GM21447 (cell line): Measurements from ENCODE around the gene SLC6A7.

ENCODE experiments used
- ATAC-seq: cut with Tn5 transposase; IDR thresholded peaks from one replicate; pipeline ENCODE4 v1.9.1; 2021; ENCODE audit not compliant: unreplicated experiment

The SLC6A7 gene

DNA sequence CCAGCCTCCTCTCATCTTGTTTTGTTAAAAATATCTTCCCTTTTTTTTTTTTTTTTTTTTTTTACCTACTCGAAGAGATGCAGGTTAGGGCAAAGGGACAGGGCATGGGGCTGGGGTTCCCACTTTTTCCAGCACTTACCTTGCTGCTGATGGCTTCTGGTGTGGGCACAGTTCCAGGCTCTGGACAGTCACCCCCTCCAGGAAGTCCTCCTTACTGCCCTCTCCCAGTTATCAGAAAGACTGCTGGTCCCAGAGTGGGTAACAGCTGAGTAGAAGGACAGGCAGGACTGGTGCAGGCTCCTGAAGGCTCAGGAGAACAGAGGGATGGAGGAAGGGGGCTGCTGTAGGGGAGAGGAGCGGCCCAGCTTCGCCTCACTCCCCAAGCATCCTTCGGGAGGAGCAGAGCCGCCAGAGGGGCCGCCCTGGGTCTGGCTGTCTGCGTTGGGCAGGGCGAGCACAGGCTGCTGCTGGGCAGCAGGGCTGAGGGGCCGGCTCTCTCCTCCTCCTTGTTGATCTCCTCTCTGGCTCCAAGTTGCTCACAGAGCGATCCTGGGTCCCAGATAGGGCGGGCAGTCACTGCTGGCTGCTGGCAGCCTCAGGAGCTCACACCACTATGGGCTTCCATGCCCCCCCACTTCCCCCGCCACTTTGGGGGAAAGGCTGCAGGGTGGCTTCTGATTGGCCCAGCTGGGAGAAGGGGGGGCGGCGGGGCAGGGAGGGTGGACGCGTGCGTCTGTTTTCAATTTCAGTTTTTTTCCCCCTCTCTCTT, 34.4 kb upstream of the SLC6A7 start, which contains the start of gene PDGFRB:
Gene PDGFRB (minus strand): TSS at position 588 of the 769 bp plus-strand sequence. CDS start 18,798 bp downstream, outside the sequence.
- ATAC-seq: peak; percentile 59

DNA sequence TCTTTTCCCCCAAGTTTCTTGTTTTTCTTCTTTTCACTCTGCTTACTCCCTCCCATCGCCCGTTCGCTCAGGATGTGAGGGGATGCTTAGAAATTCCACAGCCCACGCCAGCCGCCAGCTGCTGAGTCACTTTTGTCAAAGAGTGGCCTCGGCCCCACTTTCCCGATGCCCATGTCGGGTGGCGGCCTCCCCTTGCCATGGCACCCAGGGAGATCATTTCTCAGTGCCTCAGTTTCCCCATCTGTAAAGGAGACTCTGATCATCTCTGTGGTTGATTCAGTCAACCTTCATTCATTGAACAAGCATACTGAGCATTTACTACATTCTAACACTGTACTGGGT, 33.9 kb upstream of the SLC6A7 start:
- no peak for ATAC-seq

DNA sequence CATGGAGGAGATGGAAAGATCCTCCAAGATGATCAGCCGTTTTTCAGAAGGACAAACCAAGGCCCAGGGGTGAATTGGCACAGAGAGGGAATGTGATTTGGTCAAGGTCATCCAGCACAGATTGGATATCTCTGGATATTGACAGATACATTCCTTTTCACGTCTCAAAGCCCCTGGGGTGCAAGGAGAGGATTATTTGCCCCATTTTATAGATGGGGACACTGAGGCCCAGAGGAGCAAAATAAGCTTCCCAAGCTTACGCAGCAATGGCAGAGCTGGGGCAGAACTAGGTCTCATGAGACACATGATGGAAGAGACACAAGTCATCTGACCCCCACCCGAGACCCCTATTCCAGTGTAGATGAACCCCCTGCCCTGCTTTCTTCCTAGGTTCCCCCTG, 33.3 kb upstream of the SLC6A7 start:
- ATAC-seq: no peak

DNA sequence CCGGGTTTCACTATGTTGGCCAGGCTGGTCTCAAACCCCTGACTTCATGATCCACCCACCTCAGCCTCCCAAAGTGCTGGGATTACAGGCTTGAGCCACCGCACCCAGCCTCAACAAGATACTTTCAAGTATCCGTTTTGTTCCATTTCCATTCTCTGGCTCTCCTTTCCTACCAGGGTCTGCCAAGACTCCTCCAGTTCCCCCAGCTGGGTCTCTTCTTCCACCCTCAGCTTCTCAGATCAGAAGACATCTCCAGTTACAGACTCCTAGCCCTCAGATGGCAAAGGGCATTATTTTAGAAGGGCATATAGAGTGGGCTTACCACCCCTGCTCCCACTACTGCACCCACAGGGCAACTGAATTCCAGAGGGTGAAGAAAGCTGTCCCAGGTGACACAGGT, 32.7 kb upstream of the SLC6A7 start:
- no peak for ATAC-seq

DNA sequence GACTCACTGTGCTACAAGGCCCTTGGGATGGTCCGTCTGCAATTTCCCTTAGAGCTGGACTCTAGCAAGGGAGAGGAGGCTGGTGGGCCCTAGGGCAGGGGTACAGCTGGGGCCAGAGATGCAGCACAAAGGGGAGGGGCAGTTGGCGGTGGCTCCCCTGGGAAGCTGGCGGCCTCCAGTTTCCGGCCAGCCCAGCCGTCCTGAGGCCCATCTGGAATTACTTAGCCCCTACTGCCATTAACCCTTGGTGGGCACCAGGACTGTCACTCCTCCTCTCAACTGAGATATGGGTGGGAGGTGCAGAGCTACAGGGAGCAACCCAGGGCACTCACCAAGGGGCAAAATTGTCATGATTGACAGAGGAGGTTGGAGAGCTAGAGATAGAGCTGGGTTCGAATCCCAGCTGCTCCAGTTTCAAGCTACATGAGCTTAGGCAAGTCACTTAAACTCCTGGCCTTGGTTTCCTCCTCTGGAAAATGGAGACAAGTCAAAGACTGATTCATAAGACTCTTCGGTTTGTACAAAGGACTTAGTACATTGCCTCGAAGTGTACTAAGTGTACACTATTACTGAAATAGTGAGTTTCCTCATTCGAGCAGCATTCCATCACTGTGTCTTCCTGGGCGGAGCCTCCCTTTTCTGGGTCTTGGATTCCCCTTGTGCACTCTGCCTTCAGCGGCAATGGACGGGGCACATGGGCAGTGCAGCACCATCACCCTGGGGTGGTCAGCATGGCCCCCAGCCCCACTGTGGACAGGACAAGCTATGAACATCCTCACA, 31.5 kb upstream of the SLC6A7 start:
- no peak for ATAC-seq

DNA sequence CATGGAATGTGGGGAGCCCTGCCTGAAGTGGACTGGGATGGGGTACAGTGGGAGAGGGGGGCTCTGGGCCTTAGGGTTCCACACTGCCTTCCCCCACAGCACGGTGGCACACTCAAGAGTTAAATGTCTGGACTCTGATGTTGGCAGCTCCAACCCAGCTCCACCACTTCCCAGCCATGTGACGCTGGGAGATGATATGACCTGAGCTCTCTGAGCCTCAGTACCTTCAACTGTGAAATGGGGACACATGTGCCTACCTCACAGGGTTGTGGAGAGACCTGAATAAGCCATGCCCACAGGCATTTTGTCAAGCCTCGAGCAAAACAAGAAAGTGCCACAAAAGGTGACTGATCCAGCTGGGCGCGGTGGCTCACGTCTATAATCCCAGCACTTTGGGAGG, 30.8 kb upstream of the SLC6A7 start:
- ATAC-seq: no peak

DNA sequence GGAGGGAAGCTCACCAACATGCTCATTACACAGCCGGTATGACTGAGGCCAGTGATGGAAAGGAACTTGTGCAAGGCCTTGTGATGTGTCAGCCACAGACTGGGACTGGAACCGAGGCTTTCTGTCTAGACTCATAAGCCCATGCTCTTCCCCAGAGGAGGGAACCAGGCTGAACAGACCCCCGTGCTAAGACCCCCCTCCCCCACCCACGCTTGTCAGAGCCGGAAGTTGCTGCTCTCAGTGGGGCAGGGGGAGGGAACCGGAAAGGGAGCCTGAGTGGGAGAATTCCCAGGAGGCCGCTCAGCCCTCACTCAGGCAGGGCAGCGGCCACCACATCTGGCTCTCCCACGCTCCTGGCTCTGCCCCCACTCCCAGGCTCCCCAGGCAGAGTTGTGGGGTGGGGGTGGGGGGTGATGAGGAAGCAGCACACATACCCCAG, 30.1 kb upstream of the SLC6A7 start:
- no peak for ATAC-seq

DNA sequence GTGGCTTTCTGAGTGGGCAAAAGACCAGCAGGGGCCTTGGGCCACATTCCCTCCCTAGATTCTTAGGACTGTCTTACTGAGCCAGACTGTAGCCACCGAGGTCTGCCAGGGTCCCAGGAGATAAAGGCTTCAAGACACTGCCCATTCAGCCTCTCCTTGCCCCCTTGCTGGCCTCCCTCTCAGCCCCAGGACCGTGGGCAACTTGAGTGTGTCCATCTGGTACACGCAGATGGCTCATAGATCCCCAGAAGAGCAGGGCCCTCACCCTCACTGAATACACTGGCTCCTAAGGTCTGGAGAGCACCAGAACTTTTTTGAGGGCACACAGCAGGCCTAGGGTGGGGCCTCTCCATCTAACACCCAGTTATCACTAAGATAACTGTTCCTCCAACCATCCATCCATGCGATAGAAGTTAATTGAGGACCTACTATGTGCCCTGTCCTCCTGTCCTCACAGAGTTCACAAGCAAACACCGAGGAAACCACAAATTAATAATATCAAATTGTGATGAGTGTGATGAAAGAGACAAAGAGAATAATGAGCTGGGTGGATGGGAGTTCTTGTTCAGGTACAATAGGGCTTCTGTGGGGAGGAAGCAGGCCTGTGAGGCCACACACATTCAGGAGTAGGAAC, 29.3 kb upstream of the SLC6A7 start:
- ATAC-seq: no peak

DNA sequence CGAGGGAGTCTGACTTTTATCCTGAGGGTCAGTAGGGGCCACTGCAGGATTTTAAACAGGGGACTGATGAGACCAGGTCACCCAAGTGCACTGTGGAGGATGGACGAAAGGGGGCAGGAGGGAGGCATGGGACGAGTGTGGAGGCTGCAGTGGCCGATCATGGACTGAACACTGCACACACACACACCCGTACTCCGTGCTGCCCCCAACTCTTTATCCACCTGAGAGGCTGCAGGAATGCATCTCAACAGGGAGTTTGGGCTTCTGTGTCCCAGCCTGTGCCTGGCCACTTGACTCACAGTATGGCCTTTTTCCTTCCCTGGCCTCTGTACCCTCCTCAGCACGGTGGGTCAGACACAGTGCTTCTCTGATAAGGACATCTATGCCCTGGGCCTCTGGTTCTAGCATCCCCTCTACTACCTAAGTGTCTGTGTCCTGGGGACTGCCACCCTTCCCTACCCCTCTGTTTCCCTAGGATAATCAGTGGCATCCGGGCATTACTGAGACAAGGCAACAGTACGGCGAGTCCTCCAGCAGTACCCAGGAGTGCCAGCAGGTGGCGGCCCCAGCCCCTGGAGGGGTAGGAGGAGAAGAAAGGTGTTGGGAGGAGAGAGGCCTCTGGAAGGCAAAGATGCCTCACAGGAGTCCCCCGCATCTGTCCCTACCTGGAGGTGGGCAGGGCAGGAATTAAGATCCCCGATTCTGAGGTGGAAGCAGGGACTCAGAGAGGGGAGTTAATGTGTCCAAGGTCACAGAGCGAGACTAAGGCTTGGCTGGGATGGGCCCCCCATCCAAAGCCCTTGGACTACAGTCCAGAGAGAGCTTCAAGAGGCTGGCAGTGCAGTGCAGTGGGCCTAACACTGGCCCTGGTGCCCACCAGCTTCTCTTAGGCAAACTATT, 28.4 kb upstream of the SLC6A7 start:
- peak; percentile 67 for ATAC-seq

DNA sequence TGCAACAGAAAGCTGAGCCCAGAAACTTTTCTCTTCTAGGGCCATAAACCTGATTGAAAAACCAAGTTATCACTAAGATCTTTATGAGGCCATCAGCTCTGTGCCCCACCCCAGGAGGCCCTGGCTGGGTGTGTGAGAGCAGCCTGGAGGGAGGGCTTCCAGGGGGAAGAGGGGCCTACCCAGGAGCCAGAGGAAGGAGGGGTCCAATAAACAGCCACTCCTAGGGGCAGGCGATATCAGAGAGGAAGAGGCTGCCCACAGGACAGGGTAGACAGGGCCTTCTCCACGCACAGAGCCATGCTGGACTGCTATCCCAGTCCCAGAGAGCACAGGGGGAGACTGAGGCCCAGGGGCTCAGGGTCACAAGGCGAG, 27.7 kb upstream of the SLC6A7 start:
- ATAC-seq: no peak

DNA sequence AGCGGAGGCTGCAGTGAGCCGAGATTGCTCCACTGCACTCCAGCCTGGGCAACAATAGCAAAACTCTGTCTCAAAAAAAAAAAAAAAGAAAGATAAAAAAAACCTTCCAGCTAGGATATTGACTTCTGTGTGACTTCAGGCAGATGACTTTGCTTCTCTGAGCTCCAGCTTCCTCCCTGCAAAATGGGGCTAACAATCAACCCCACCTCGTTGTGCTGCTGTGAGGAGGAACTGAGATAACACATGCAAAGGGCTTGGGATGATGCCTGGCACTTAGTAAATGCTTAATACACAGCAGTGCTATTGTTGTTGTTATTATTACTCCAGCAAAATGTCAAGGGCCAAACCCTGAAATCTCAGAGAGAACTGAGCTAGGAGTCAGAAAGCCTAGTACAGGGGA, 26.8 kb upstream of the SLC6A7 start:
- ATAC-seq: no peak

DNA sequence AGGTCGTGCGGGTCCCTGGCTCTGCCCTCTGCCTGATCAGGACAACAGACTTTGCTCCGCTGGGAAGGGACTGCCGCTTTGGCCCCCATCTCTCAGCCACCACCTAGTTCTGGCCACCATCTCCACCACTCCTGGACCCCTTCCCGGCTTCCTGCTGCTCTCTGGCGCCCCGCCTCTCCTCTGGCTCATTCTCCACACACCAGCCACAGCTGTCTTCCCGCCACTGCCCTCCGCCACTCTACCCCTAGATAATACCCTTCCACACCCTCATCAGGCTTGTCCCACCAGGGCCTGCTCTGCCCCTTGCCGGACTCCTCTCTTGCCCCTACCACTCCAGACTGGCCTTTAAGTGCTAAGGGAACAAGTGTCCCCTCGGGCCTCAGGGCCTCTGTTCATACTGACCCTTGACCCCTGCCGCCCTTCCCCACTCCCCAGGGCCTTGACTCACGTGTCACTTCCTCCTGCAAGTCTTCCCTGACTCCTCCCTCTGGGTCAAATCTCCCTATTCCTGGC, 26.3 kb upstream of the SLC6A7 start:
- ATAC-seq: no peak

DNA sequence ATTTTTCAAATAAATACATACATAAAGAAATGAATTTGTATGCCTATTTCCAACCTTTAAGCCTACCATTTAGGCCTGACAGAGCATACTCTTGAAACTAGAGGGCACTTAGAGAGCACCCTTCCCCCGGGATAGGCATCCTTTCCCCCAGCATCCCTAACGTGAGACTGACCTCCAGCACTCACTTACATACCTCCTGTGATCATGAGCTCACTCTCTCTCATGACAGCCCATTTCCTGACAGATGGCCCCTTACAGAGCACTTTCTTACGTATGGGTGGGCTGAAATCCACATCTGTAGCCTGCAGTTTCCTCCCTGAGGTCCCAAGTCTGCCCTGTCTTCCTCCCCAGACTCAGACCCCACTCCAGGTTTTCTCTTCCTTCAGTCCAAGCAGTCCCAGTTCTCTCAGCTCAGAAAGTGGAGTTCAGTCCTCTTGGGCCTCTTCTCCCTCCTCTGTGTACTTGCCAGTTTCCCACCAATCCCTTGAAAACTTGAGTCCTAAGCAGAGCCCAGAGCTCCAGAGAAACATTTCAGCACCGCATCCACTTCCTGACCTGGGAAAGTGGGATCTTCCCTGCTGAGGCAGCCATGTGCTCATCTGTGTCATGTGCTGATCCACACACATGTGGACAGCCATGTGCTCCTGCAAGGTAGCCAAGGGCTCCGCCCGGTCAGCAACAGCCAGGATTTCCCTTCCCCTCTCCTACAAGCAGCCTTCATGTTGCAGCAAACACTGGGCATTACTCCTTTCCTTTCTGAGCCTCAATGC, 25.5 kb upstream of the SLC6A7 start:
- ATAC-seq: no peak

DNA sequence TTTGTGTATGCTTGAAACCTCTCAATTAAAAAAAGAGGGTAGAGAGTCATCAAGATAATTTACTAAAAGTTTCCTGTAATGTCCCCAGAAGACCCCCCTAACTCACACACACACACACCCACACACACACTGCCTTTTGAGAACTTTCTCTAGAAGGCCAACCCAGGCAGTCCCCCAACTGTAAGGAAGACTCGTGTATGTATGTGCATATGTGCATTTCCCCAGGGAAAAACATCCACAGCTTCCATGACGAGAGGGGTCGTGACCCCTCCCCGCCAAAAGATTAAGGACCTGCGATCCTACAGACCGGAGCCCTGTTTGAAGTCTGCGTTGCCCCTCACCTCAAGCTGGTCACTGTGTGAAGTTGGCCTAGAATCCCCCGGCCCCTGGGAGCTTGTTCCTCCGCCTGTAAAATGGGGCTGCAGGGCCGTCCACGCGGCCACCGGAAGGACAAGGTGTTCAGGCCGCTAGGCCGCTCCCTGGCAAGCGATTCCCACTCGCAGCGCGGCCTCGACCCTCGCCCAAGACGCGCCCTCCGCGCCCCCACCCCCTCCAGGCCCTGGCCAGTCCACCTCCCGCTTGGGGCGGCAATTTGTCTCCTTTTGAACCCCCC, 23.7 kb upstream of the SLC6A7 start:
- no peak for ATAC-seq

DNA sequence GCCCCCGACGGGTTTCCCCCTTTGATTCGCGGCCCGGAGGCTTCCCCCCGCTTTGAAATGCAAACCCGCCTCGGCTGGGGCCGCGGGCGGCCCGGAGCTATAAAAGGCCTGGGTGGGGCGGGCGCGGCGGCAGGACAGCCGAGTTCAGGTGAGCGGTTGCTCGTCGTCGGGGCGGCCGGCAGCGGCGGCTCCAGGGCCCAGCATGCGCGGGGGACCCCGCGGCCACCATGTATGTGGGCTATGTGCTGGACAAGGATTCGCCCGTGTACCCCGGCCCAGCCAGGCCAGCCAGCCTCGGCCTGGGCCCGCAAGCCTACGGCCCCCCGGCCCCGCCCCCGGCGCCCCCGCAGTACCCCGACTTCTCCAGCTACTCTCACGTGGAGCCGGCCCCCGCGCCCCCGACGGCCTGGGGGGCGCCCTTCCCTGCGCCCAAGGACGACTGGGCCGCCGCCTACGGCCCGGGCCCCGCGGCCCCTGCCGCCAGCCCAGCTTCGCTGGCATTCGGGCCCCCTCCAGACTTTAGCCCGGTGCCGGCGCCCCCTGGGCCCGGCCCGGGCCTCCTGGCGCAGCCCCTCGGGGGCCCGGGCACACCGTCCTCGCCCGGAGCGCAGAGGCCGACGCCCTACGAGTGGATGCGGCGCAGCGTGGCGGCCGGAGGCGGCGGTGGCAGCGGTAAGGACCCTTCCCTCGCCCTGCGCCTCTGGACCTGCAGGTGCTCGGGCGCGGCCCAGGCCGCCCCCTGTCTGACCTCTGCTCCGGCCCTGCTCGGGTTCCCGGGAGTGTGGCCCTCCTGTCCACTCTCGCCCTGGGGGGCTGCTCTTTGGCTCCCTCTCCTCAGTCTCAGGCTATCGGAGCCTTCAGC, 23.0 kb upstream of the SLC6A7 start, which contains the start of gene CDX1:
Gene CDX1 (plus strand): TSS at position 129 of the 862 bp plus-strand sequence. CDS start 99 bp downstream, at position 228.
- no peak for ATAC-seq

DNA sequence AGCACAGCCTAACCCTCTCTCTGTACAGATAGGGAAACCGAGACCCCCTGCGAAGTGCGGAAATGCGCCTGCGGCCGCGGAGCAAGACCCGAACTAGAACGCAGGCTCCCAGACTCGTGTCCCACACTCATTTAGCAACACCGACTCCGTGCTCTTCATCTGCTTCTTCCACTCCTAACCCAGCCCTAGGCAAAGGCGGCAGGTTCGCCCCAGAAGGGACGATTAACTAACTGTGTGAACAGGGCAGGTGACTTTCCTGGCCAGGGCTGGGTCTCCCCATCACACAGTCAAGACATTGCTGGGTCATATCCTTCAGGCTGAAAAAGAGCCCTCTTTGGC, 22.4 kb upstream of the SLC6A7 start:
- no peak for ATAC-seq

DNA sequence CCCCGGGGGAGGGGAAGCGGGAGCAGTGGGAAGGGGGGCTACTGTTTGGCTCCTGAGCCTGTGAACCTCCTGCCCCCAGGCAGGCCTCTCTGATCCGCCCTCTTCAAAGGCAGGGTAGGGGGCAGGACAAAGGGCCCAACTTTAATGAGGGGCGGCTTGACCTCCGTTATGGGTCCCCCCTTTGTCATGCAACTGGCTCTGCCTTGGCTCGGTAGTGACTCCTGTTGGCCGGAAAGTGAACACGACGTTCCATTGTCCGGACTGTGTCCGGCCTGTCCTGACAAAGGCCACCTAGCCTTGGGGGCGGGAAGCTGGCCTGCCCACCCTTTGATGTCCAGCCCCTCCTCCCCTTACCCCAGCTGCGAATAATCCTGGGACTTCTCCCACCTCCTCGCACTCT, 22.0 kb upstream of the SLC6A7 start:
- no peak for ATAC-seq

DNA sequence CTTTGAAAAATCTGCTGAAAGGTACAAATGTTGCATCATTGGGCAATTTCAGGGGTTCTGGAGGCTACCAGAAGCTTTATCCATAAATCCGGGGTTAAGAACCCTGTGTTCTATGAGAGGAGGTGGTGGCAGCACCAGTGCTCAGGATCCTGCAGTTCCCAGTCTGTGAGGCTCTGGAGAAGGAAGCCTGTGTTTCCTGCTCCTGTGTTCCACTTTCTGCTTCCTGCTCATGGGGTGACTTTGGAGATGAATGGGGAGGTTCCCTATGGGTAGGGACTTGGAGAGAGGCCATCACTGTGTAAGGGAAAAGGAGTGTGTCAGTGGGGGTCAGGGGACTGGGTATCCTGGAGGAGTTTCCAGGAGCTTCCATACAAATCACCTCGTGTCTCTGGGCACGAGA, 21.0 kb upstream of the SLC6A7 start:
- no peak for ATAC-seq

DNA sequence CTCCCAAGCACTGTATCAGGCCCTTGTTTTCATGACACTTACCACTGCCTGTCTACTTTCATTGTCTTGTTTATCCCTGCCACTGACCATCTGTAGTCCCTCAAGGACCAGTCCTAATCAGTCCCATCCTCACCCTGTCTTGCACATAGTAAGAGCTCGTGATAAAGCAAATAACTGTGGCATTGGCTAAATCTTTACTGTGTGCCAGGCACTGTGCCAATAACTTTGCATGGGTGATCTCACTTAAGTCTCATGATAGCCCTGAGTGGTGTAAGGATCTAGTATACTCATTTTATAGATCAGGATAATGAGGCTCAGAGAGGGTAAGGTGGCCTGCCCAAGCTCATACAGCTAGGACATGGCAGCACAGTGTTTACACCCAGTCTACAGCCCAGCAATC, 17.7 kb upstream of the SLC6A7 start:
- ATAC-seq: no peak
